ENCODE measurements around the gene FSTL4. TPM values are rescaled to one million over a fixed set of nuclear protein-coding genes. Genes with fewer than 3 reads are reported as not detected.

FSTL4 gene
- total and polyA plus RNA-seq, 4 donors, result 0.02 to 0.18 TPM; not detected in 2

GRCh38 chr5:133256276-133256675, 356.1 kb downstream of the FSTL4 start:
- WGBS, result 43% methylated on average over 7 of the region's 7 CpGs
- Histone ChIP-seq H3K9me3 (ENCODE audit: control insufficient read depth in 4 of 4, low read length in 3 of 4) (no peaks in the 10 kb centered on the region), H3K27me3 (ENCODE audit: control insufficient read depth in 4 of 4, insufficient read depth in 4 of 4, low read length in 3 of 4) (no peaks in the 10 kb centered on the region), H3K27ac (ENCODE audit: low read depth in 1 of 2, low read length in 2 of 2) (no peak overlapping the region), H3K4me3 (ENCODE audit: low read depth in 1 of 3, low read length in 3 of 3) (no peak overlapping the region), H3K4me1 (ENCODE audit: control insufficient read depth in 4 of 4, insufficient read depth in 4 of 4, low read length in 3 of 4) (no peaks in the 10 kb centered on the region), H3K9ac (ENCODE audit: low read depth in 1 of 2, low read length in 2 of 2) (no peak overlapping the region), H3K36me3 (ENCODE audit: control insufficient read depth in 4 of 4, insufficient read depth in 3 of 4, low read depth in 1 of 4, low read length in 3 of 4) (no peaks in the 10 kb centered on the region)
- TF ChIP-seq FOXA2 (IDR thresholded peaks at IDR 0.05) (peak; percentile 85), RXRA (IDR thresholded peaks at IDR 0.05) (peak in 1 of 2 donors; percentile 10), FOXA1 (IDR thresholded peaks at IDR 0.05) (peak; percentile 73), SP1 (IDR thresholded peaks at IDR 0.05) (no peak), JUND (IDR thresholded peaks at IDR 0.05) (no peak), HNF4A (conservative IDR thresholded peaks at IDR 0.05) (peak; percentile 24 to 41)
- peak; percentile 61 for DNase-seq (ENCODE audit: low spot score)

- Histone ChIP-seq H3K36me3 (ENCODE audit: control insufficient read depth in 4 of 4, insufficient read depth in 3 of 4, low read depth in 1 of 4, low read length in 3 of 4) (no peaks in the 10 kb centered on the region), H3K9ac (ENCODE audit: low read depth in 1 of 2, low read length in 2 of 2) (no peak overlapping the region), H3K27ac (ENCODE audit: low read depth in 1 of 2, low read length in 2 of 2) (no peak overlapping the region), H3K27me3 (ENCODE audit: control insufficient read depth in 4 of 4, insufficient read depth in 4 of 4, low read length in 3 of 4) (no peaks in the 10 kb centered on the region), H3K4me1 (ENCODE audit: control insufficient read depth in 4 of 4, insufficient read depth in 4 of 4, low read length in 3 of 4) (no peaks in the 10 kb centered on the region), H3K4me3 (ENCODE audit: low read depth in 1 of 3, low read length in 3 of 3) (no peak overlapping the region), H3K9me3 (ENCODE audit: control insufficient read depth in 4 of 4, low read length in 3 of 4) (no peaks in the 10 kb centered on the region)
- TF ChIP-seq MAX (IDR thresholded peaks at IDR 0.05) (no peak), RXRA (IDR thresholded peaks at IDR 0.05) (no peak), NR2F2 (IDR thresholded peaks at IDR 0.05) (no peak), YY1 (IDR thresholded peaks at IDR 0.05) (no peak), EGR1 (IDR thresholded peaks at IDR 0.05; ENCODE audit: low read depth in 2 of 2) (no peak), ATF3 (IDR thresholded peaks at IDR 0.05) (no peak), CTCF (IDR thresholded peaks at IDR 0.05; ENCODE audit: low read depth, low read length, missing input control) (no peak), SP1 (IDR thresholded peaks at IDR 0.05) (no peak), RAD21 (IDR thresholded peaks at IDR 0.05) (no peak), ZBTB33 (IDR thresholded peaks at IDR 0.05) (no peak)
- WGBS, result 83% methylated on average over 6 of the region's 6 CpGs
- DNase-seq (ENCODE audit: low spot score), result no peak
Observed at GRCh38 chr5:133254803-133255202, 357.5 kb downstream of the FSTL4 start.

- Histone ChIP-seq H3K4me3 (ENCODE audit: low read depth in 1 of 3, low read length in 3 of 3) (no peak overlapping the region), H3K9ac (ENCODE audit: low read depth in 1 of 2, low read length in 2 of 2) (no peak overlapping the region), H3K36me3 (ENCODE audit: control insufficient read depth in 4 of 4, insufficient read depth in 3 of 4, low read depth in 1 of 4, low read length in 3 of 4) (no peaks in the 10 kb centered on the region), H3K4me1 (ENCODE audit: control insufficient read depth in 4 of 4, insufficient read depth in 4 of 4, low read length in 3 of 4) (no peaks in the 10 kb centered on the region), H3K27me3 (ENCODE audit: control insufficient read depth in 4 of 4, insufficient read depth in 4 of 4, low read length in 3 of 4) (no peaks in the 10 kb centered on the region), H3K9me3 (ENCODE audit: control insufficient read depth in 4 of 4, low read length in 3 of 4) (no peaks in the 10 kb centered on the region), H3K27ac (ENCODE audit: low read depth in 1 of 2, low read length in 2 of 2) (no peak overlapping the region)
- WGBS, result 93% methylated on average over 1 of the region's 1 CpG
- no peak for DNase-seq (ENCODE audit: low spot score)
- TF ChIP-seq EGR1 (IDR thresholded peaks at IDR 0.05; ENCODE audit: low read depth in 2 of 2), result no peak
- no peak for TF ChIP-seq RXRA (IDR thresholded peaks at IDR 0.05)
Observed at GRCh38 chr5:133253671-133254070, 358.7 kb downstream of the FSTL4 start.

Data from liver (tissue), 9 donors.